ENCODE results near the gene NMUR1. TPM values are rescaled to one million over a fixed set of nuclear protein-coding genes. Genes with fewer than 3 reads are reported as not detected.
A peak's percentile ranks its signal among the peaks of the same experiment; 100 is the strongest.
"Not testable (repeated sequence)": the region's sequence is repeated elsewhere in the genome, so short reads cannot be mapped to it uniquely, and the experiment has no call there.

NMUR1 gene
- total RNA-seq, 1 donor from 2014 or later = 0.10 TPM

GRCh38 chr2:231567159-231567558 is 36.9 kb upstream of the NMUR1 start:
- Mint-ChIP-seq H3K4me1 (ENCODE audit: unreplicated experiment) (peaks cover 7% of the 10 kb centered on the region), H3K4me3 (no peak overlapping the region), H3K27me3 (no peaks in the 10 kb centered on the region), H3K36me3 (no peaks in the 10 kb centered on the region), H3K9me3 (peaks cover 4% of the 10 kb centered on the region), H3K27ac (no peak overlapping the region)
- no peak for TF ChIP-seq CTCF (conservative IDR thresholded peaks at IDR 0.05)
- no peak for DNase-seq (ENCODE audit: extremely low spot score, unreplicated experiment)

- Mint-ChIP-seq H3K4me3 (no peak overlapping the region), H3K27ac (no peak overlapping the region), H3K27me3 (no peaks in the 10 kb centered on the region), H3K36me3 (no peaks in the 10 kb centered on the region), H3K9me3 (peaks cover 4% of the 10 kb centered on the region), H3K4me1 (ENCODE audit: unreplicated experiment) (no peaks in the 10 kb centered on the region)
- no peak for DNase-seq (ENCODE audit: extremely low spot score, unreplicated experiment)
- TF ChIP-seq CTCF (conservative IDR thresholded peaks at IDR 0.05) = no peak
Observed at GRCh38 chr2:231565887-231566594, 35.8 kb upstream of the NMUR1 start.

GRCh38 chr2:231563378-231563961 is 33.2 kb upstream of the NMUR1 start:
- no peak overlapping the region for H3K4me3 Mint-ChIP-seq
- H3K27me3 Mint-ChIP-seq = no peaks in the 10 kb centered on the region
- TF ChIP-seq CTCF (conservative IDR thresholded peaks at IDR 0.05) = peak; percentile 78
- no peak for DNase-seq (ENCODE audit: extremely low spot score, unreplicated experiment)
- H3K36me3 Mint-ChIP-seq = no peaks in the 10 kb centered on the region
- peaks cover 4% of the 10 kb centered on the region for H3K9me3 Mint-ChIP-seq
- H3K27ac Mint-ChIP-seq = no peak overlapping the region
- no peaks in the 10 kb centered on the region for H3K4me1 Mint-ChIP-seq (ENCODE audit: unreplicated experiment)

GRCh38 chr2:231557571-231558217 is 27.4 kb upstream of the NMUR1 start:
- peak; percentile 82 for TF ChIP-seq CTCF (conservative IDR thresholded peaks at IDR 0.05)
- Mint-ChIP-seq H3K4me1 (ENCODE audit: unreplicated experiment) (peaks cover 6% of the 10 kb centered on the region), H3K4me3 (no peak overlapping the region), H3K27me3 (no peaks in the 10 kb centered on the region), H3K9me3 (peaks cover 10% of the 10 kb centered on the region), H3K27ac (no peak overlapping the region), H3K36me3 (no peaks in the 10 kb centered on the region)
- no peak for DNase-seq (ENCODE audit: extremely low spot score, unreplicated experiment)

GRCh38 chr2:231556981-231557380 is 26.7 kb upstream of the NMUR1 start:
- no peak for TF ChIP-seq CTCF (conservative IDR thresholded peaks at IDR 0.05)
- H3K4me1 Mint-ChIP-seq (ENCODE audit: unreplicated experiment) = peaks cover 6% of the 10 kb centered on the region
- peaks cover 12% of the 10 kb centered on the region for H3K9me3 Mint-ChIP-seq
- no peaks in the 10 kb centered on the region for H3K36me3 Mint-ChIP-seq
- H3K4me3 Mint-ChIP-seq = no peak overlapping the region
- DNase-seq (ENCODE audit: extremely low spot score, unreplicated experiment) = no peak
- no peak overlapping the region for H3K27ac Mint-ChIP-seq
- H3K27me3 Mint-ChIP-seq = no peaks in the 10 kb centered on the region

GRCh38 chr2:231556496-231556895 is 26.3 kb upstream of the NMUR1 start:
- not testable (repeated sequence) for H3K36me3 Mint-ChIP-seq; H3K4me1 Mint-ChIP-seq (ENCODE audit: unreplicated experiment); H3K27ac Mint-ChIP-seq; DNase-seq (ENCODE audit: extremely low spot score, unreplicated experiment); H3K27me3 Mint-ChIP-seq; H3K4me3 Mint-ChIP-seq
- peaks cover 12% of the 10 kb centered on the region for H3K9me3 Mint-ChIP-seq
